GM12891 (cell line): ENCODE data around the gene MS4A15. TPM values are rescaled to one million over a fixed set of nuclear protein-coding genes. Genes with fewer than 3 reads are reported as not detected.
"Not testable (repeated sequence)": the region's sequence is repeated elsewhere in the genome, so short reads cannot be mapped to it uniquely, and the experiment has no call there.

Source experiments
- DNase-seq: peaks from one replicate; pipeline ENCODE4 v3.0.0; 2011; ENCODE audit warnings: low spot score; ENCODE audit not compliant: insufficient read length
- FAIRE-seq: peaks from 2 replicates; lab custom pipeline; 2011; peaks lifted over from hg19 to GRCh38; lab: Jason Lieb, UNC
- PAX5 ChIP-seq: IDR thresholded peaks from 2 replicates; pipeline ENCODE4 v1.6.1; 2011; ENCODE audit warnings: low read length, moderate library complexity, mild to moderate bottlenecking; ENCODE audit not compliant: insufficient read depth, severe bottlenecking
- POLR2A ChIP-seq: IDR thresholded peaks from 2 replicates; pipeline ENCODE4 v1.6.1; 2011; ENCODE audit warnings: low read depth, low read length, control low read depth
- POLR2AphosphoS5 ChIP-seq: IDR thresholded peaks from 2 replicates; pipeline ENCODE4 v1.6.1; 2011; ENCODE audit warnings: low read depth, low read length, control low read depth
- POU2F2 ChIP-seq: IDR thresholded peaks from 2 replicates; pipeline ENCODE4 v1.6.1; 2011; ENCODE audit warnings: low read depth, mild to moderate bottlenecking, control low read depth, low read length, moderate library complexity
- SPI1 ChIP-seq: IDR thresholded peaks from 2 replicates; pipeline ENCODE4 v1.6.1; 2011; ENCODE audit warnings: low read depth, low read length, control low read depth
- TAF1 ChIP-seq: IDR thresholded peaks from 2 replicates; pipeline ENCODE4 v1.6.1; 2011; ENCODE audit warnings: low read depth, low read length, control low read depth
- polyA plus RNA-seq: library from polyadenylated mRNA; unstranded; fragments of >200 nt; gene quantifications from one replicate; pipeline ENCODE4 v1.2.1, GENCODE V29; 2012; ENCODE audit warnings: low read depth, missing spikeins, inconsistent platforms; ENCODE audit not compliant: missing spikeins

Gene MS4A15, protein sequence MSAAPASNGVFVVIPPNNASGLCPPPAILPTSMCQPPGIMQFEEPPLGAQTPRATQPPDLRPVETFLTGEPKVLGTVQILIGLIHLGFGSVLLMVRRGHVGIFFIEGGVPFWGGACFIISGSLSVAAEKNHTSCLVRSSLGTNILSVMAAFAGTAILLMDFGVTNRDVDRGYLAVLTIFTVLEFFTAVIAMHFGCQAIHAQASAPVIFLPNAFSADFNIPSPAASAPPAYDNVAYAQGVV
- polyA plus RNA-seq = 0.27 TPM

DNA sequence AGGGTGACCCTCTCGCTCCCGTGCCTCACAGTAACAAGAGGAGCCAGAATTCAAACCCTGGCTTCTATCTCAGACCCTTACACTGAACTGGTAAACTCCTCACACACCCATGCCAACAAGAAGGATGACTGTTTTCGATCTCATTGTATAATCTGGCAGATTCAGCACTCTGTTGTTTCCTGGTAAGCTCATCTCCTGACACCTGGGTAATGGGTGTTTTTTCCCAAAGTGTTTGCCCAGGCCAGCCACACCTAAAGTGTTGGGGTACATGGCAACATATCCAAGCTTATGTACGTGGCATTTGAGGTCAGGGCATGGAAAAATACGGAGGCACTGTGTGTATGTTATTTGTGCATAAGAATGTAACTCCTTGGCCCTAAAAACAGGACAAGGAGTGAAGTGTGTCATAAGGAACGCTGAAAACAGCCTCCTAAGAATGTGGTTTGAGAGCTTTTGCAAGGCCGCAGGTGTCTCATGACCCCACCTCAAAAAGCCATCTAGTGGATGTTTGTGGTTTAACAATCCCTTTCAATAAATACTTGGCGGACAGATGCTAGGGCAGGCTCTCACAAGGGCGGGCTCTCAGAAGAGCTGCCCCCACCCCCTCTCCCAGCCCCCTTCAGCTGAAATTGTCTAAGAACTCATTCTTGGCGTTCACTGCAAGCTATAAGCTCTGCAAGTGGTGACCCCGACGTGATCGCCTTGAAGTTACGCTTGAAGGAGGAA, at the start of gene MS4A15:
Gene MS4A15, plus strand, starts transcription at position 561 of the 726 bp plus-strand sequence. CDS start 6,867 bp downstream, outside the sequence.
- FAIRE-seq (peak; percentile 62), DNase-seq (no peak)
- no peak for TF ChIP-seq POU2F2
- no peak for TF ChIP-seq TAF1
- no peak for TF ChIP-seq POLR2A
- TF ChIP-seq PAX5 = no peak
- TF ChIP-seq POLR2AphosphoS5 = no peak
- TF ChIP-seq SPI1 = no peak

DNA sequence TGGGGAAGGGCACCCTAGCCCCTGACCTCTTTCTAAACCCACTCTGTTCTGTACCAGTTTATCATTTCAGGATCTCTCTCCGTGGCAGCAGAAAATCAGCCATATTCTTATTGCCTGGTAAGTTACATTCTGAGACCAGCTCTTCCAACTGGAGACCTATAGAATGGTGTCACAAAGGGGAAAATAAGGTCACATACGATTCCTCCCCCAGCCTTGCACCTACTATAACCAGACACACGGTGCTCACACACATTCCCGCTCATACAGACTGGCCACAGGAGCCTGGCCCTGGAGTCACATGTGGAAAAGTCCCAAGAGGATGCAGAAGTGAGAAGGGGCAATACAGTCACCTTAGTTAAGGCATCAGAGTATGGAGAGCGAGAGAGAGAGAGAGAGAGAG, 49.7 kb upstream of the MS4A15 start:
- no peak for FAIRE-seq
- no peak for DNase-seq
- TF ChIP-seq PAX5 (no peak), SPI1 (no peak), POLR2AphosphoS5 (no peak), POU2F2 (no peak), POLR2A (no peak), TAF1 (no peak)

DNA sequence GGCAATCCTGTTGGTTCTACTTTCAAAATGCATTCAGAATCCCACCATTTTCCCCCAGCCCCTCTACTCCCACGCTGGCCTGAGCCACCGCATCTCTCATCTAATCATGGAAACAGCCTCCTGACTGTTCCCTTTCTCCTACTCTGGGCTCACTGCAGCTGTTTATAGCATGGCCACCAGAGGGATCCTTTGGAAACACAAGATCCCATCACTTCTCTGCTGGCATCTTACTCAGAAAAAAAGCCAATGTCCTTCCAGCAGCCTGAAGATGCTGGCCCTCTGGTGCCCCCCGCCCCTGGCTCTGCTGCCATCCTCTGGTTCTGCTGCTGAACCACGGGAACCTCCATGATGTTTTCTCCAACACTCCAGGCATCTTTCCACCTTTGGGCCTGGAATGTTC, 46.2 kb upstream of the MS4A15 start:
- TF ChIP-seq TAF1 = no peak
- no peak for TF ChIP-seq SPI1
- TF ChIP-seq POLR2AphosphoS5 = no peak
- no peak for TF ChIP-seq POU2F2
- TF ChIP-seq POLR2A = no peak
- TF ChIP-seq PAX5 = no peak
- DNase-seq (no peak), FAIRE-seq (no peak)

DNA sequence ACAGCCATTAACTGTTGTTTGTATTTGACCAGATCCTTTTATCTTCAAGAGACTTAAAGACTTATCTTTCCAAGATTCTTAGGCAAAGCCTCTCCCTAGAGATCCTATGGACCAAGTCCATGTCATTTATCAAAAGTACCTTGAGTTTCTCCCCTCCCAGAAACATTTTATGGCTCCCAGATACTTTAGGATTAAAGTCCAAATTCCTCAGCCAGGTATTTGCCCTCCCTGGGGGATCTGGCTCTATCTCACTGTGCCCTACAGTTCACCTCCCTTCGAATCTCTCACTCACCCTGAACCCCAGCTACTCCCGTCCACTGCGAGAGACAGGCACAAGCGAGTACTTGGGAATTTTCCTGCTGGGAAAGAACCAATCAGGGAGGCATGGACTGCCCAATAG, 45.4 kb upstream of the MS4A15 start:
- FAIRE-seq (no peak), DNase-seq (no peak)
- no peak for TF ChIP-seq POLR2A
- TF ChIP-seq POLR2AphosphoS5 = no peak
- TF ChIP-seq PAX5 = no peak
- TF ChIP-seq TAF1 = no peak
- no peak for TF ChIP-seq SPI1
- no peak for TF ChIP-seq POU2F2

DNA sequence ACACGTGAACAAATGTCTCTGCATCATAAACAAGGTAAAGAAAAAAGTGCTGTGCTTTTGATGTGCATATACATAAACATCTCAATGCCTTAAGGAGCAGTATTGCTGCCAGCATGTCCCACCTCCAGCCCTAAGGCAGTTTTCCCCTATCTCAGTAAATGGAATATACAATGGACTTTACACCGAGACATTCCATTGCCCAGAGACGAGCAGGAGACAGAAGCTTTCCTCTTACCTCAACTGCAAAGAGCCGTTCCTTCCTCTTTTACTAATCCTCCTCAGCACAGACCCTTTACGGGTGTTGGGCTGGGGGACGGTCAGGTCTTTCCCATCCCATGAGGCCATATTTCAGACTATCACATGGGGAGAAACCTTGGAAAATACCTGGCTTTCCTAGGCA, 43.2 kb upstream of the MS4A15 start:
- not testable (repeated sequence) for DNase-seq, FAIRE-seq

DNA sequence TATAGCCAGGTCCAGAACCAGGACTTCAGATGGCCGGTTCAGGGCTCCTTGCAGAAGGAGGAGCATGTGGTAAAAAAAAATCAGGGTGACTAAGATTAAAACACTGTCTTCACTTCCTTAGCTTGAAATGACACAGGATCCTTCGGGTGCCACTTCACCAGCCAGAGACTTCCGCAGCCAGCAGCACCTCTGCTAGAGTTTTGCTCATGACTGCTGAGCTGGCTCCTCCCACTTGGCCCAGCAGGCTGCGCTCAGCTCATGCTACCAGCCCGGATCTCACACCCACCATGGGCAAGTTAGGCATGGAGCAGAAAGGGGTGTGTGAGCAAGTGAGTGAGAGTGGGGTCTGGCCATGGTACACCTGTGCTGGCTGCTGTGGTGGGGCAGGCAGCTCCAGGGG, 38.7 kb upstream of the MS4A15 start:
- TF ChIP-seq POU2F2 = no peak
- DNase-seq (no peak), FAIRE-seq (no peak)

DNA sequence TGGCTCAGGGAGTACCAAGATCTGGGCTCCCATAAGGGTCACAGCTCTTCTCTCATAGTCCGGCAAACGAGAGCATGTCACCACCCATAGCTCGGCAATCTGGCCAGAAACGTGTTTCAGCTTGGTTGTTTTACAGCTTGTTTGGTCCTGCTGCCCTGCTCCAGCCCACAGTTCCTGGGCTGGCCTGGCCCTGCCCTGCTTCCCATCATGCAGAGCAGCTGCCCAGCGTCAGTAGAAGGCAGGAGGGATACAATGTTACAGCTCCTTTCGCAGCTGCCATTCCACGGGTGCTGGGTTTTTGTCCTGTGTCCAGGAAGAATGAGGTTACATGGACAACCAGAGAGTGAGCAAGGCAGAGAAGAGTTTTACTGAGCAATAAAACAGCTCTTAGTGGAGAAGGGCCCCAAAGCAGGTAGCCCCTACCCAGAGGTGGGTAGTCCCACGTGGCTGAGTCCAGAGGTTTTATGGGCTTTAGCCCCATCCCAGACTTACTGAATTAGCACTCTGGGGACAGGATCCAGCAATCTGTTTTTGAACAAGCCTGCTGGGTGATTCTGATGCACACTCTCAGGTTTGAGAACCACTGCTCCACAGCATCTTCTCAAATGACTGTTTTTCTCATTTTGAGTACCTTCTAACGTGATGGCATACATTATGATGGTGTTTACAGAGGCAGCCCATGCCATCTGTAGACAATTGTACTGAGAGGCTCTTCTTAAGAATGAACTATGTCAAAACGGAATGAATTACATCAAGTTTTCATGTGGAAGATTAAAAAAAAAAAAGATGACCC, 37.9 kb upstream of the MS4A15 start:
- TF ChIP-seq POLR2AphosphoS5 = no peak
- TF ChIP-seq SPI1 = no peak
- no peak for DNase-seq
- FAIRE-seq = no peak

DNA sequence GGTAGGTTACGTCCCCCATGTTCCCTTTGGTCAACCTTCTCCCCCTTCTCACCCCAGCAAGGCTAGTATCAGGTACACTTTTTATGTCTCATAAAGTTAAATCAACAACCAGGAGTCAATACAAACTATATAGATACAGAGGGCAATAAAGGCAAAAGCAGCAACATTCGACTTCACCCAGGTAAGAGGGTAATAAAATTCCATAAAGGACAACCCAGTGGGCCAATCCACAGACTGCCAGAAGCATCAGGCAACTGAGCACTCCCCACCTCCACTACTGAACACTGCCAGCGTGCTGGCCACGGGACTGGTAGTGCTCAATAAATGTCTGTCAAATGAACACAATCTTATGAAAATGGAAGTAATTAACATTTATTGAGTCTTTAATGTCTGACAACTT, 37.3 kb upstream of the MS4A15 start:
- TF ChIP-seq SPI1 = no peak
- TF ChIP-seq TAF1 = no peak
- TF ChIP-seq POLR2A = no peak
- TF ChIP-seq PAX5 = no peak
- no peak for TF ChIP-seq POU2F2
- no peak for TF ChIP-seq POLR2AphosphoS5
- FAIRE-seq (no peak), DNase-seq (no peak)

DNA sequence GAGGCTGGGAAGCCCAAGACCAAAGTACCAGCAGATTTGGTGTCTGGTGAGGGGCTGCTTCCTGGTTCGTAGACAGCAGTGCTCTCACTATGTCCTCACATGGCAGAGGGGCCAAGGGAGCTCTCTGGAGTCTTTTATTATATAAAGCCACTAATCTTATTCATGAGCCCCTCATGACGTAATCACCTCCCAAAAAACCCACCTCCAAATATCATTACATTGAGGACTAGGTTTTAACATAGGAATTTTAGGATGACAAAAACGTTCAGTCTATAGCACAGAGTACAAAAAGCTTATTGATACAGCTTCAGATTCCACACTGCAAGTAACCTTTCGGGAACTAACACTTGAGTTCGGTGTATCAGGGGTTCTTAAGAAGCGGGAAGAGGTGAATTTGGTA, 36.2 kb upstream of the MS4A15 start:
- no peak for TF ChIP-seq POLR2AphosphoS5
- TF ChIP-seq POLR2A = no peak
- no peak for TF ChIP-seq TAF1
- TF ChIP-seq PAX5 = no peak
- DNase-seq (no peak), FAIRE-seq (no peak)

DNA sequence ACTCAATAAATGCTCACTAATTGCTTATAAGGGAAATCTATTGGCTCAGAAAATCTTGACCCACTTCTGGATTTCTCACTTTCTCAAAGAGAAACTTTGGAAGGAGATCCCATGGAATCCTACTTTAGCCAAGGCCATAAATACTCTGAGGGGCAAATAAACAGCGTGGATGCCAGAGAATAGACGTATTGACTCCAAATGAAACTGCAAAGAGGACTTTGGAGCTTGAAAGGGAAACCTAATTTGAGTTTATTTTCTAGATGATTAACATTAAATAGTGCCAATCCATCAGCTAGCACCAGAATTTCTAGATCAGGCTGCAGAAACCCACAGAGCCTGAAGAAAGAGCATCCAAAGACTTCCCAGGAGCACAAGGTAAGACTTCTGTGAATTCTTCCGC, 32.2 kb upstream of the MS4A15 start, which contains the start of gene MS4A18:
Gene MS4A18, plus strand, starts transcription at position 301 of the 400 bp plus-strand sequence.
- TF ChIP-seq TAF1 = no peak
- TF ChIP-seq POLR2AphosphoS5 = no peak
- TF ChIP-seq SPI1 = no peak
- no peak for TF ChIP-seq PAX5
- no peak for TF ChIP-seq POU2F2
- no peak for TF ChIP-seq POLR2A
- DNase-seq (no peak), FAIRE-seq (no peak)
